ENCODE results near the gene EPHA1. TPM values are rescaled to one million over a fixed set of nuclear protein-coding genes. Genes with fewer than 3 reads are reported as not detected.
A peak's percentile ranks its signal among the peaks of the same experiment; 100 is the strongest.

The EPHA1 gene
- polyA plus RNA-seq, 1 of the 3 experiments (the other 2 are of a cell fraction) = 0.49 TPM

GRCh38 chr7:143431109-143431508, 22.5 kb upstream of the EPHA1 start (continued):
- no peak for TF ChIP-seq REST (IDR thresholded peaks at IDR 0.05; ENCODE audit: low read depth, low read length)
- no peak for TF ChIP-seq RCOR1 (IDR thresholded peaks at IDR 0.05; ENCODE audit: low read length)
- TF ChIP-seq PBX3 (IDR thresholded peaks at IDR 0.05) = no peak

GRCh38 chr7:143429770-143430698, 21.4 kb upstream of the EPHA1 start:
- DNase-seq = no peak
- Histone ChIP-seq H3K4me3 (ENCODE audit: low read depth in 2 of 2, low read length in 1 of 2) (peak overlapping the region in 1 of 2 experiments; percentile 9; a peak in 1 of 4 replicates), H3K9me3 (no peaks in the 10 kb centered on the region), H3K27me3 (ENCODE audit: insufficient read depth) (no peaks in the 10 kb centered on the region), H3K36me3 (replicated peaks in 1 of 2; ENCODE audit: control insufficient read depth in 1 of 2, insufficient read depth in 2 of 2, low read length in 1 of 2) (no peaks in the 10 kb centered on the region), H3K27ac (ENCODE audit: low read depth in 2 of 2, low read length in 1 of 2) (peak overlapping the region; percentile 82 to 93), H3K9me2 (no peaks in the 10 kb centered on the region), H3K4me2 (peak overlapping the region; percentile 68), H2AFZ (ENCODE audit: low read depth) (peak overlapping the region; percentile 96), H4K20me1 (ENCODE audit: insufficient read depth) (no peaks in the 10 kb centered on the region), H3K9ac (peak overlapping the region; percentile 58; the same call in 1 of the 2 replicates), H3F3A (replicated peaks; ENCODE audit: insufficient read depth) (peaks cover 20% of the 10 kb centered on the region), H3K4me1 (ENCODE audit: control insufficient read depth in 1 of 2, insufficient read depth in 2 of 2, low read depth in 1 of 2, low read length in 1 of 2) (peaks cover 0 to 22% of the 10 kb centered on the region in 2 experiments; a peak in 2 of 4 replicates), H3K79me2 (ENCODE audit: insufficient read depth) (no peaks in the 10 kb centered on the region)
- 19% methylated on average over 10 of the region's 10 CpGs for WGBS (ENCODE audit: low lambda C conversion rate)
- ChIA-PET CTCF (no interaction called here), POLR2A (no interaction called here)
- no peak for TF ChIP-seq FOXJ3 (CRISPR knock-in tag; IDR thresholded peaks at IDR 0.05)
- peak; percentile 94 for TF ChIP-seq FOSL2 (IDR thresholded peaks at IDR 0.05; ENCODE audit: borderline replicate concordance, low read depth)
- TF ChIP-seq GATA2 (CRISPR knock-in tag; IDR thresholded peaks at IDR 0.05) = no peak
- peak; percentile 51; the same call in 1 of the 2 replicates for TF ChIP-seq RXRA (IDR thresholded peaks at IDR 0.05; ENCODE audit: borderline replicate concordance, low read depth)
- no peak for TF ChIP-seq CHD2 (IDR thresholded peaks at IDR 0.05; ENCODE audit: low read length, partially characterized antibody)
- no peak for TF ChIP-seq YY1 (IDR thresholded peaks at IDR 0.05; ENCODE audit: low read depth)
- peak; percentile 36; the same call in 1 of the 2 replicates for TF ChIP-seq POLR2AphosphoS5 (IDR thresholded peaks at IDR 0.05; ENCODE audit: low read depth, low read length)
- peak; percentile 5; the same call in 1 of the 2 replicates for TF ChIP-seq MAX (IDR thresholded peaks at IDR 0.05; ENCODE audit: low read depth)
- no peak for TF ChIP-seq USF2 (IDR thresholded peaks at IDR 0.05; ENCODE audit: borderline replicate concordance, low read depth, low read length)
- no peak for TF ChIP-seq CTCF (IDR thresholded peaks at IDR 0.05)
- TF ChIP-seq GABPA (IDR thresholded peaks at IDR 0.05; ENCODE audit: low read depth) = no peak
- TF ChIP-seq EZH2phosphoT487 (IDR thresholded peaks at IDR 0.05; ENCODE audit: borderline replicate concordance, low read depth) = no peak
- TF ChIP-seq RFX5 (IDR thresholded peaks at IDR 0.05; ENCODE audit: low read length) = no peak
- no peak for TF ChIP-seq NRF1 (IDR thresholded peaks at IDR 0.05; ENCODE audit: low read depth, low read length)
- TF ChIP-seq PBX3 (IDR thresholded peaks at IDR 0.05) = no peak; the same call in none of the 2 replicates
- TF ChIP-seq SIN3A (IDR thresholded peaks at IDR 0.05; ENCODE audit: borderline replicate concordance, low read depth, low read length) = no peak
- TF ChIP-seq ELF1 (IDR thresholded peaks at IDR 0.05) = no peak
